CD4-positive, alpha-beta T cell (primary cell): ENCODE measurements around the gene FCHSD1. TPM values are rescaled to one million over a fixed set of nuclear protein-coding genes. Genes with fewer than 3 reads are reported as not detected.
"Not testable (repeated sequence)": the region's sequence is repeated elsewhere in the genome, so short reads cannot be mapped to it uniquely, and the experiment has no call there.

ENCODE experiments used
- ATAC-seq: fragments of 200-7000 bp; cut with Tn5 transposase; one replicate; pipeline ENCODE4 v1.10.0; 2022; ENCODE audit warnings: mild to moderate bottlenecking; ENCODE audit not compliant: poor library complexity
- CTCF ChIA-PET: fragments of 350-600 bp; sonication (Branson Sonifier 250); formaldehyde crosslinking; loops from one replicate; lab custom pipeline; 2021; ENCODE audit warnings: antibody characterized with exemption, inconsistent platforms; lab: Charles Lee
- POLR2A ChIA-PET: fragments of 350-600 bp; sonication (Branson Sonifier 250); formaldehyde crosslinking; loops from one replicate; lab custom pipeline; 2021; ENCODE audit warnings: antibody characterized with exemption, inconsistent platforms; lab: Charles Lee
- DNase-seq, 14 experiments: peaks; one replicate each; pipeline ENCODE4 v3.0.0-alpha.2; 2013 to 2020; ENCODE audit warnings: mixed read lengths in 2 of 14
- H3K27ac ChIP-seq, 2 donors: one replicate each; pipeline versions ENCODE4 v1.5.1 to v1.7.0; 2013; ENCODE audit warnings: low read length in 2 of 2, low read depth in 1 of 2, mild to moderate bottlenecking in 1 of 2
- H3K27me3 ChIP-seq, 2 experiments: 1 replicate in 1 of 2; 2 replicates in 1 of 2; pipeline versions ENCODE4 v1.6.1 to v1.7.0; 2013; ENCODE audit warnings: low read length in 2 of 2, control low read depth in 1 of 2, mild to moderate bottlenecking in 1 of 2, moderate library complexity in 1 of 2; ENCODE audit not compliant: insufficient read depth in 2 of 2, control insufficient read depth in 1 of 2
- H3K36me3 ChIP-seq: one replicate; pipeline ENCODE4 v1.6.1; 2013; ENCODE audit warnings: low read length, control low read depth; ENCODE audit not compliant: insufficient read depth
- H3K4me1 ChIP-seq: one replicate; pipeline ENCODE4 v1.6.1; 2013; ENCODE audit warnings: low read length, control low read depth; ENCODE audit not compliant: insufficient read depth
- H3K4me3 ChIP-seq: one replicate; pipeline ENCODE4 v1.5.1; 2013; ENCODE audit warnings: mild to moderate bottlenecking, low read length, moderate library complexity
- H3K9me3 ChIP-seq, 2 experiments: 1 replicate in 1 of 2; 2 replicates in 1 of 2; pipeline versions ENCODE4 v1.6.1 to v1.7.0; 2013; ENCODE audit warnings: low read length in 2 of 2, mild to moderate bottlenecking in 2 of 2, control low read depth in 1 of 2, moderate library complexity in 1 of 2; ENCODE audit not compliant: control insufficient read depth in 1 of 2, insufficient read depth in 1 of 2
- H3K27ac Mint-ChIP-seq: one replicate; pipeline ENCODE4 v1.8.0; 2020; ENCODE audit warnings: mixed read lengths
- H3K27me3 Mint-ChIP-seq: one replicate; pipeline ENCODE4 v1.8.0; 2021; ENCODE audit warnings: mixed read lengths
- H3K36me3 Mint-ChIP-seq: one replicate; pipeline ENCODE4 v1.8.0; 2021; ENCODE audit warnings: low read depth, mixed read lengths
- H3K4me1 Mint-ChIP-seq: one replicate; pipeline ENCODE4 v1.8.0; 2021; ENCODE audit warnings: low read depth, mixed read lengths
- H3K4me3 Mint-ChIP-seq: one replicate; pipeline ENCODE4 v1.8.0; 2020; ENCODE audit warnings: mild to moderate bottlenecking, mixed read lengths
- H3K9me3 Mint-ChIP-seq: one replicate; pipeline ENCODE4 v1.8.0; 2020; ENCODE audit warnings: mixed read lengths
- CTCF ChIP-seq: fragments of 200-600 bp; IDR thresholded peaks from one replicate; pipeline ENCODE4 v1.8.0; 2022; ENCODE audit warnings: antibody characterized with exemption, mild to moderate bottlenecking
- intact Hi-C, 2 experiments: fragments of 100-400 bp; cut with DNase I in 1 of 2; cut with micrococcal nuclease in 1 of 2; formaldehyde crosslinking; loops; one replicate each; pipeline versions ENCODE4 v1.15.1 to v1.9.0; 2023 to 2025; cut with DNase I, micrococcal nuclease
- total RNA-seq, 174 experiments: library from RNA in 2 of 174; stranded (reverse) in 2 of 174; gene quantifications; one replicate each; pipeline ENCODE4 v1.2.3 and lab custom pipeline; 2021 to 2026

Gene FCHSD1
- total RNA-seq, 2 experiments from 2014 or later = 79.8 to 86.8 TPM

- no peak overlapping the region for H3K4me3 ChIP-seq
These were observed 37.9 kb downstream of the FCHSD1 start for GRCh38 chr5:141613344-141613743.

GRCh38 chr5:141611289-141611688 is 39.9 kb downstream of the FCHSD1 start:
- peaks cover 57% of the 10 kb centered on the region for H3K4me1 ChIP-seq
- no peak overlapping the region for H3K4me3 ChIP-seq
- peaks cover 86% of the 10 kb centered on the region for H3K4me1 Mint-ChIP-seq
- H3K9me3 ChIP-seq = no peaks in the 10 kb centered on the region
- peak overlapping the region; percentile 42 for H3K4me3 Mint-ChIP-seq
- no peak for ATAC-seq
- no peaks in the 10 kb centered on the region for H3K27me3 ChIP-seq
- H3K27ac Mint-ChIP-seq = peak overlapping the region; percentile 91
- intact Hi-C loops = no loop called here
- H3K36me3 ChIP-seq = peaks cover 17% of the 10 kb centered on the region
- H3K27ac ChIP-seq = no peak overlapping the region
- CTCF ChIA-PET = no interaction called here
- POLR2A ChIA-PET = no interaction called here
- H3K36me3 Mint-ChIP-seq = peaks cover 37% of the 10 kb centered on the region
- H3K27me3 Mint-ChIP-seq = no peaks in the 10 kb centered on the region
- no peaks in the 10 kb centered on the region for H3K9me3 Mint-ChIP-seq
- TF ChIP-seq CTCF = no peak
- no peak for DNase-seq

More at GRCh38 chr5:141613344-141613743, 37.9 kb downstream of the FCHSD1 start:
- Mint-ChIP-seq H3K9me3 (no peaks in the 10 kb centered on the region), H3K4me1 (peaks cover 88% of the 10 kb centered on the region), H3K4me3 (peak overlapping the region; percentile 53), H3K27me3 (no peaks in the 10 kb centered on the region), H3K36me3 (peaks cover 54% of the 10 kb centered on the region), H3K27ac (peak overlapping the region; percentile 80)
- POLR2A ChIA-PET = interaction anchor here (1.1 to 8.2 kb wide), 4 partner anchors 8 to 24 kb away, joined by 4 to 191 read pairs (median 8); partner anchors contain the start of genes HDAC3 and RELL2
- H3K9me3 ChIP-seq = no peaks in the 10 kb centered on the region
- H3K27me3 ChIP-seq = no peaks in the 10 kb centered on the region
- peaks cover 17% of the 10 kb centered on the region for H3K36me3 ChIP-seq
- H3K4me1 ChIP-seq = peaks cover 45% of the 10 kb centered on the region
- DNase-seq (no peak), ATAC-seq (no peak)
- intact Hi-C loops = no loop called here
- CTCF ChIA-PET = interaction anchor here (1.3 to 2.9 kb wide), 2 partner anchors 21 to 46 kb away, joined by 4 to 29 read pairs; no protein-coding TSS in a partner anchor
- no peak for TF ChIP-seq CTCF
- no peak overlapping the region for H3K27ac ChIP-seq

GRCh38 chr5:141609921-141610320 is 41.3 kb downstream of the FCHSD1 start:
- not testable (repeated sequence) for H3K4me3 ChIP-seq

More at GRCh38 chr5:141609921-141610320, 41.3 kb downstream of the FCHSD1 start:
- Mint-ChIP-seq H3K4me3 (peak overlapping the region; percentile 75), H3K4me1 (peaks cover 88% of the 10 kb centered on the region), H3K27ac (peak overlapping the region; percentile 91), H3K36me3 (peaks cover 29% of the 10 kb centered on the region)
- H3K9me3 Mint-ChIP-seq, H3K27me3 ChIP-seq, intact Hi-C loops, H3K27me3 Mint-ChIP-seq, ATAC-seq, H3K9me3 ChIP-seq, DNase-seq: not testable (repeated sequence)
- Histone ChIP-seq H3K36me3 (peaks cover 17% of the 10 kb centered on the region), H3K4me1 (peaks cover 59% of the 10 kb centered on the region), H3K27ac (peak overlapping the region in 1 of 2 donors; percentile 30)
- CTCF ChIA-PET = interaction anchor here (1.1 to 1.5 kb wide), 3 partner anchors 9 to 18 kb away, joined by 3 to 8 read pairs (median 6); partner anchors contain the start of gene DIAPH1
- POLR2A ChIA-PET = interaction anchor here (7.5 kb wide), 1 partner anchor 8 kb away, joined by 153 read pairs; the partner anchor contains the start of gene DIAPH1
